Ascending aorta (tissue), 2 donors: ENCODE results near the gene PIGB. TPM values are rescaled to one million over a fixed set of nuclear protein-coding genes. Genes with fewer than 3 reads are reported as not detected.
A peak's percentile ranks its signal among the peaks of the same experiment; 100 is the strongest.

Experiments used
- DNase-seq, 2 donors: peaks; one replicate each; pipeline ENCODE4 v3.0.0-alpha.2; 2019; ENCODE audit warnings: low spot score in 2 of 2
- H3K27ac ChIP-seq, 2 donors: fragments of 200-600 bp; sonication (generic); one replicate each; pipeline ENCODE4 v1.5.1; 2016 to 2017; ENCODE audit warnings: mild to moderate bottlenecking in 1 of 2
- H3K27me3 ChIP-seq: fragments of 200-600 bp; sonication (generic); one replicate; pipeline ENCODE4 v1.5.1; 2017
- H3K36me3 ChIP-seq, 2 donors: fragments of 200-600 bp; sonication (generic); one replicate each; pipeline ENCODE4 v1.5.1; 2016
- H3K4me1 ChIP-seq, 2 donors: fragments of 200-600 bp; sonication (generic); one replicate each; pipeline ENCODE4 v1.5.1; 2016 to 2017; ENCODE audit warnings: mild to moderate bottlenecking in 1 of 2
- H3K4me3 ChIP-seq, 2 donors: fragments of 200-600 bp; sonication (generic); one replicate each; pipeline ENCODE4 v1.5.1; 2016 to 2017; ENCODE audit warnings: mild to moderate bottlenecking in 1 of 2
- H3K9me3 ChIP-seq, 2 donors: fragments of 200-600 bp; sonication (generic); one replicate each; pipeline ENCODE4 v1.5.1; 2016
- intact Hi-C: fragments of 100-400 bp; cut with DNase I; formaldehyde crosslinking; loops from one replicate; pipeline ENCODE4 v1.15.1; 2023
- total RNA-seq: library from RNA; depleted of rRNA; stranded (reverse); fragments of >200 nt; gene quantifications from one replicate; pipeline ENCODE4 v1.1.0, GENCODE V29; 2016
- TF ChIP-seq, protein P1 (sequence below), 3 experiments: fragments of 200-600 bp in 2 of 3; fragments of 450-650 bp in 1 of 3; sonication (generic) in 2 of 3; IDR thresholded peaks; one replicate each; pipeline ENCODE4 v1.5.1; 2016 to 2019; ENCODE audit warnings: antibody characterized with exemption in 3 of 3, mild to moderate bottlenecking in 1 of 3, moderate library complexity in 1 of 3

PIGB gene
- 50.3 TPM for total RNA-seq

DNA sequence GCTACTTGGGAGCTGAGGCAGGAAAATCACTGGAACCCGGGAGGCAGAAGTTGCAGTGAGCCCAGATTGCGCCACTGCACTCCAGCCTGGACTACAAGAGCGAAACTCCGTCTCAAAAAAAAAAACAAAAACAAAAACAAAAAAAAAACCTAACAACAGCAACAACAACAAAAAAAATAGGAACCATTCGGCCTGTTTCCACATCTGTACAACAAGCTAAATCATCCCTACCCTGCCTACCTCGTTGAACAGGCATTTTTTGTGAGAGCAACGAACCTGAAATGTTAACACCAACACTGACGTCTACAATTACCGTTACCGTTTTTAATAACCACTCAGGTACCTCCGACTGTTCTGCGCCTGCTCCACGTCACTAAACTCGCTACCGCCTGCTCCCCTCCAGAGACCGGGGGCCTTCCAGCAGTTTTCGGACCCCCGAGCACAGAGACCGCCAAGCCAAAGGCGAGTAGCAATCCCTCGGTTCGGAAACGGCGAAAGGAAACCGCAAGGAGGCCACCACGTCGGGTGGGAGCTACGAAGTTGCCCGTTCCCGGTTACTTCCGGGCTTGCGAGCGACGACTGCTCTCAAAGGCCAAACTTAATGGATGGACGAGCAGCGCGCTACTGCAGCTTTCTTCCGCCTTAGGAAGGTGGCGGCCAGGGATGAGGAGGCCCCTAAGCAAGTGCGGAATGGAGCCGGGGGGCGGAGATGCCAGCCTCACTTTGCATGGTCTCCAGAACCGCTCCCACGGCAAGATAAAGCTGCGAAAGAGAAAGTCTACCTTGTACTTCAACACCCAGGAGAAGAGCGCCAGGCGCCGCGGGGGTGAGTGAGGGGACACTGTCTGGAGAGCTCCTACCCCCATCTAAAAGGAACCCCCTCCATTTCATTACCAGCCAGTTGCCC is at the start of gene PIGB, which contains the start of gene PIGBOS1:
Gene PIGB (plus strand): TSS at position 635 of the 907 bp plus-strand sequence. CDS start 29 bp downstream, at position 664.
Gene PIGBOS1 (minus strand): TSS at position 536 of the 907 bp plus-strand sequence. CDS start 1,331 bp downstream, outside the sequence.
- TF ChIP-seq, protein P1, sequence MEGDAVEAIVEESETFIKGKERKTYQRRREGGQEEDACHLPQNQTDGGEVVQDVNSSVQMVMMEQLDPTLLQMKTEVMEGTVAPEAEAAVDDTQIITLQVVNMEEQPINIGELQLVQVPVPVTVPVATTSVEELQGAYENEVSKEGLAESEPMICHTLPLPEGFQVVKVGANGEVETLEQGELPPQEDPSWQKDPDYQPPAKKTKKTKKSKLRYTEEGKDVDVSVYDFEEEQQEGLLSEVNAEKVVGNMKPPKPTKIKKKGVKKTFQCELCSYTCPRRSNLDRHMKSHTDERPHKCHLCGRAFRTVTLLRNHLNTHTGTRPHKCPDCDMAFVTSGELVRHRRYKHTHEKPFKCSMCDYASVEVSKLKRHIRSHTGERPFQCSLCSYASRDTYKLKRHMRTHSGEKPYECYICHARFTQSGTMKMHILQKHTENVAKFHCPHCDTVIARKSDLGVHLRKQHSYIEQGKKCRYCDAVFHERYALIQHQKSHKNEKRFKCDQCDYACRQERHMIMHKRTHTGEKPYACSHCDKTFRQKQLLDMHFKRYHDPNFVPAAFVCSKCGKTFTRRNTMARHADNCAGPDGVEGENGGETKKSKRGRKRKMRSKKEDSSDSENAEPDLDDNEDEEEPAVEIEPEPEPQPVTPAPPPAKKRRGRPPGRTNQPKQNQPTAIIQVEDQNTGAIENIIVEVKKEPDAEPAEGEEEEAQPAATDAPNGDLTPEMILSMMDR (IDR thresholded peaks at IDR 0.05), result peak; percentile 6 to 15 (median 9)
- Histone ChIP-seq H3K27me3 (no peaks in the 10 kb centered on the region), H3K27ac (peak within 1 kb of the TSS; percentile 89), H3K4me1 (peaks cover 0 to 17% of the 10 kb centered on the region in 2 donors), H3K4me3 (peak within 1 kb of the TSS; percentile 65 to 71), H3K36me3 (no peaks in the 10 kb centered on the region), H3K9me3 (no peaks in the 10 kb centered on the region)
- intact Hi-C loops, result loop anchor here (1.0 to 2.0 kb wide), 2 partner anchors 30 to 90 kb away; partner anchors contain the start of genes CCPG1, PIERCE2 and RAB27A
- peak; percentile 39 to 90 for DNase-seq

DNA sequence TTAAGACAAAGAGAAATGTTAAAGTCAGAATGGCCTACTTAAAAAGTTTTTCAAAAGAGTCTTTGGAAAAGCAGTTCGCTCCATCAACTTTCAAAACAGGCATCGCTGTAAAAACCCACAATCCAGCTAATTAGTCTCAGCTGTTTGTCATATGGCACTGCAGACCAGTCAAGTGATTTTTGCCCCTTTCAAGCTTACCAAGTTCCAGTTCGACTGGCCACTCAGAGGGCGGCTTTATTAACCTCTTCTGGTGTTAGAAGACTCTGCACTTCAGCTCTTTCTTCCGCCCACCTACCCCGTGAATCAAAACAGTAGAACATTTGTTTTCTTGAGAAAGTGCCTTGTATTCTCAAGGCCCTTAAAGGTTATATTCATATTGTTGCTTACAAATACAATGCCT is 48.7 kb upstream of the PIGB start:
- TF ChIP-seq, protein P1 (IDR thresholded peaks at IDR 0.05), result no peak

DNA sequence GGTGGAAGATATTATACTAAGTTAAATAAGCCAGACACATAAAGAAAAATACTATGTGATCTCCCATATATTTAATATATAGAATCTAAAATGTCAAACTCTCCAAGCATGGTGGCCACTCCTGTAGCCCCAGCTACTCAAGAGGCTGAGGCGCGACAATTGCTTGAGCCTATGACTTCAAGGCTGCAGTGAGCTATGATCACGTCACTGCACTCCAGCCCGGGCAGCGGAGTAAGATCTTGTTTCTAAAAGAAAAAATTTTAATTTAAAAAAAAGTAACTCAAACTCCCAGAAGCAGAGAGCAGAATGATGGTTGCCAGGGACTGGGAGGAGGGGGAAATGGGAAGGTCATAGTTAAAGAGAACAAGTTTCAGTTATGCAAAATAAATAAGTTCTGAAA is 42.7 kb upstream of the PIGB start:
- no peak for DNase-seq
- H3K27me3 ChIP-seq, result no peaks in the 10 kb centered on the region
- intact Hi-C loops, result no loop called here
- H3K36me3 ChIP-seq, result no peaks in the 10 kb centered on the region
- TF ChIP-seq, protein P1 (IDR thresholded peaks at IDR 0.05), result no peak
- H3K4me3 ChIP-seq, result no peak overlapping the region
- H3K9me3 ChIP-seq, result no peaks in the 10 kb centered on the region
- peaks cover 0 to 2% of the 10 kb centered on the region in 2 donors for H3K4me1 ChIP-seq
- no peak overlapping the region for H3K27ac ChIP-seq

More for the DNA sequence above, 48.7 kb upstream of the PIGB start:
- no peak for DNase-seq
- Histone ChIP-seq H3K27me3 (no peaks in the 10 kb centered on the region), H3K9me3 (no peaks in the 10 kb centered on the region), H3K27ac (no peak overlapping the region), H3K36me3 (no peaks in the 10 kb centered on the region), H3K4me1 (no peaks in the 10 kb centered on the region), H3K4me3 (no peak overlapping the region)
- intact Hi-C loops, result no loop called here

DNA sequence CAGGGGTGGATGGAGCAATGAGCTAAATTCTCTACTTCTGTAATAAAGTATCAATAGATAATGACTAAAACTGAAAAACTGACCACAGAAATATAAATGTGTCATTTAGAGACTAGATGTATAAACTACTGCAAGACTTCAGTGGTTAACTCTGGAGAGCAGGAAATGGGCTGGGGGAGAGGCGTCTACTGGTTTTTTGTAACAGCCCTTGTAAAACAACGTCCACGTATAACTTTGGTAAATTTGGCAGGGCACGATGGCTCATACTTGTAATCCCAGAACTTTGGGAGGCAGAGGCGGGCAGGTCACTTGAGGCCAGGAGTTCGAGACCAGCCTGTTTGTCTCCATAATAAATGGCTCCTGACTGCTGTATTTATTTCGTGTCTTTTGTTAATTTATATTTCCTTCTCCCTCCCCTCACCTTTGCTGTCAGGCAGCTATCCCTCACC is 41.9 kb upstream of the PIGB start:
- TF ChIP-seq, protein P1 (IDR thresholded peaks at IDR 0.05), result no peak

DNA sequence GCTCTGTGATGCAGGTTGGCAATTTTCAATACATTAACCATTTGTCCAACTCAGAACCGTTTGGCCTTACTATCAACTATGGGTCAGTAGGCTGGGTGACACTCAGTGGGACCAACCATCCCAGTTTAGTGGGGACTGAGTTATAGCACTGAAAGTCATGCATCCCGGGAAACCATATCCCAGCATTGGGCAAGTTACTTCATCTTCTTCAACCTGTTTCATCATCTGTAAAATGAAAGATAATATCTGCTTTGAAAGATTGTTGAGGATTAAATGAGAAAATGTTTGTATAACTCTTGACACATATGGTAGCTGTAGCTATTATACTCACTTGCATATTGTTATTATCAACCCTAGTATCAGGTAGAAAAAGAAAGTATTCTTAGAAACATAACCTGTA is 41.3 kb upstream of the PIGB start:
- TF ChIP-seq, protein P1 (IDR thresholded peaks at IDR 0.05), result no peak
- no peak for DNase-seq
- Histone ChIP-seq H3K27me3 (no peaks in the 10 kb centered on the region), H3K4me1 (peaks cover 3 to 12% of the 10 kb centered on the region in 2 donors), H3K27ac (peak overlapping the region in 1 of 2 donors; percentile 38), H3K4me3 (no peak overlapping the region), H3K9me3 (no peaks in the 10 kb centered on the region), H3K36me3 (no peaks in the 10 kb centered on the region)
- intact Hi-C loops, result no loop called here

More for the DNA sequence above, 41.9 kb upstream of the PIGB start:
- Histone ChIP-seq H3K27ac (peak overlapping the region in 1 of 2 donors; percentile 38), H3K27me3 (no peaks in the 10 kb centered on the region), H3K9me3 (no peaks in the 10 kb centered on the region), H3K4me1 (peaks cover 0 to 6% of the 10 kb centered on the region in 2 donors), H3K4me3 (no peak overlapping the region), H3K36me3 (no peaks in the 10 kb centered on the region)
- intact Hi-C loops, result no loop called here
- no peak for DNase-seq
